Panc1 (cell line): ENCODE results near the gene ERICH4. TPM values are rescaled to one million over a fixed set of nuclear protein-coding genes. Genes with fewer than 3 reads are reported as not detected.

Experiments
- ATAC-seq: fragments of 200-7000 bp; cut with Tn5 transposase; 2 replicates; pipeline ENCODE4 v1.9.1; 2020; ENCODE audit warnings: mild to moderate bottlenecking, moderate library complexity
- BruUV-seq: library from RNA; stranded (reverse); fragments of 400-500 nt; replicated peaks from 2 replicates; lab custom pipeline; 2021; lab: Mats Ljungman, UMichigan
- CTCF ChIA-PET: fragments of 300-600 bp; sonication (Branson Sonifier 250); formaldehyde crosslinking; loops from one replicate; lab custom pipeline; 2022; ENCODE audit warnings: antibody characterized with exemption; lab: Charles Lee
- POLR2A ChIA-PET: fragments of 300-600 bp; sonication (Branson Sonifier 250); formaldehyde crosslinking; loops from one replicate; lab custom pipeline; 2022; ENCODE audit warnings: antibody characterized with exemption; lab: Charles Lee
- DNase-seq: peaks from one replicate; pipeline ENCODE4 v3.0.0-alpha.2; 2010; ENCODE audit warnings: low read depth, low spot score
- H3K27ac ChIP-seq: 2 replicates; pipeline ENCODE4 v1.5.1; 2011; ENCODE audit warnings: mild to moderate bottlenecking, low read length, inconsistent platforms
- H3K27me3 ChIP-seq: fragments of 200-500 bp; sonication (Bioruptor generic); 2 replicates; pipeline ENCODE4 v1.6.0; 2014; ENCODE audit warnings: low read length, inconsistent platforms; ENCODE audit not compliant: control insufficient read depth, insufficient read depth
- H3K36me3 ChIP-seq: fragments of 200-500 bp; sonication (Bioruptor generic); 2 replicates; pipeline ENCODE4 v1.5.1; 2014; ENCODE audit warnings: inconsistent platforms, mild to moderate bottlenecking, low read length, moderate library complexity; ENCODE audit not compliant: control insufficient read depth, insufficient read depth
- H3K4me1 ChIP-seq: 2 replicates; pipeline ENCODE4 v1.5.1; 2011; ENCODE audit warnings: inconsistent platforms, mild to moderate bottlenecking, low read length, moderate library complexity; ENCODE audit not compliant: control insufficient read depth, insufficient read depth
- H3K4me3 ChIP-seq, 2 experiments: 2 replicates each; pipeline ENCODE4 v1.5.1; 2011 to 2012; ENCODE audit warnings: low read depth in 2 of 2, low read length in 2 of 2, mild to moderate bottlenecking in 2 of 2, inconsistent platforms in 1 of 2, moderate library complexity in 1 of 2
- H3K9me3 ChIP-seq: fragments of 200-500 bp; sonication (Bioruptor generic); 2 replicates; pipeline ENCODE4 v1.5.1; 2014; ENCODE audit warnings: low read depth, mild to moderate bottlenecking, inconsistent platforms, low read length, moderate library complexity; ENCODE audit not compliant: control insufficient read depth, insufficient read depth
- POLR2AphosphoS5 ChIP-seq: IDR thresholded peaks from 2 replicates; pipeline ENCODE4 v1.6.1; 2012; ENCODE audit warnings: mild to moderate bottlenecking, low read depth, low read length, moderate library complexity
- REST ChIP-seq, 2 experiments: IDR thresholded peaks; 2 replicates each; pipeline ENCODE4 v1.6.1; 2011 to 2012; ENCODE audit warnings: low read depth in 2 of 2, control low read depth in 1 of 2, low read length in 1 of 2, mild to moderate bottlenecking in 1 of 2, moderate library complexity in 1 of 2; ENCODE audit not compliant: insufficient read depth in 1 of 2
- SIN3A ChIP-seq: IDR thresholded peaks from 2 replicates; pipeline ENCODE4 v1.6.1; 2012; ENCODE audit warnings: low read depth, mild to moderate bottlenecking, low read length, moderate library complexity, borderline replicate concordance; ENCODE audit not compliant: insufficient read depth
- TCF7L2 ChIP-seq: IDR thresholded peaks from 2 replicates; pipeline ENCODE4 v1.6.1; 2011; ENCODE audit warnings: mild to moderate bottlenecking, low read depth, low read length, inconsistent platforms
- in situ Hi-C: cut with HindIII; loops from 2 replicates; pipeline ENCODE4 v1.10.0; 2016; ENCODE audit warnings: low sequenced_read_pairs, low pct_unique_long_range_greater_than_20kb
- intact Hi-C: fragments of 100-400 bp; cut with micrococcal nuclease; formaldehyde crosslinking; loops from one replicate; pipeline ENCODE4 v1.10.0; 2022; ENCODE audit not compliant: unreplicated experiment
- total RNA-seq: library from RNA; stranded (reverse); gene quantifications from one replicate; pipeline ENCODE4 v1.2.1, GENCODE V29; 2021; ENCODE audit not compliant: unreplicated experiment
- TF ChIP-seq, protein P1 (sequence below): fragments of 450-650 bp; IDR thresholded peaks from 2 replicates; pipeline ENCODE4 v1.5.1; 2017; ENCODE audit warnings: mild to moderate bottlenecking

The ERICH4 gene
- total RNA-seq, 1 experiment from 2014 or later, result not detected

DNA sequence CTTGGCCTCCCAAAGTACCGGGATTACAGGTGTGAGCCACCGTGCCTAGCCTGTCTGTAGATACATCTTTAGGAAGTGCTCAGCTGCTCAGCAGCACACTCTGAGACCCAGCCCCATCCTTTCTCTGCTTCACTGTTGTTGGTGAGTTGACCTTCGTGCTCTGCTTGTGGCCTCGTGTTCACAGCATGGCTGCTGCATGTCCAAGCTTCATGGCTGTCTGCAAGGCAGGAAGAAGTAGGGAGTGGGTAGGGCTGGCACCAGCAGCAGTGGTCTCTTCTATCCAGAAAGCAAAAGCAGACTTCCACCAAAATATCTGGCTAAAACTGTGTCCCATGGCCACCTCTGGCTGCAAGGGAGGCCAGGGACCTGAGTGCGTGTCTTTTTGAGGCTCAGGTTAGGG is 30.0 kb upstream of the ERICH4 start:
- no peak for ATAC-seq
- no peak for DNase-seq
- Histone ChIP-seq H3K4me3 (no peak overlapping the region), H3K9me3 (no peaks in the 10 kb centered on the region), H3K27me3 (no peaks in the 10 kb centered on the region), H3K27ac (no peak overlapping the region), H3K4me1 (no peaks in the 10 kb centered on the region), H3K36me3 (no peaks in the 10 kb centered on the region)
- TF ChIP-seq POLR2AphosphoS5 (no peak), TCF7L2 (no peak), SIN3A (no peak), REST (IDR thresholded peaks at IDR 0.05; ENCODE audit: insufficient read depth in 1 of 2, low read depth in 2 of 2, low read length in 1 of 2) (no peak)
- TF ChIP-seq, protein P1, sequence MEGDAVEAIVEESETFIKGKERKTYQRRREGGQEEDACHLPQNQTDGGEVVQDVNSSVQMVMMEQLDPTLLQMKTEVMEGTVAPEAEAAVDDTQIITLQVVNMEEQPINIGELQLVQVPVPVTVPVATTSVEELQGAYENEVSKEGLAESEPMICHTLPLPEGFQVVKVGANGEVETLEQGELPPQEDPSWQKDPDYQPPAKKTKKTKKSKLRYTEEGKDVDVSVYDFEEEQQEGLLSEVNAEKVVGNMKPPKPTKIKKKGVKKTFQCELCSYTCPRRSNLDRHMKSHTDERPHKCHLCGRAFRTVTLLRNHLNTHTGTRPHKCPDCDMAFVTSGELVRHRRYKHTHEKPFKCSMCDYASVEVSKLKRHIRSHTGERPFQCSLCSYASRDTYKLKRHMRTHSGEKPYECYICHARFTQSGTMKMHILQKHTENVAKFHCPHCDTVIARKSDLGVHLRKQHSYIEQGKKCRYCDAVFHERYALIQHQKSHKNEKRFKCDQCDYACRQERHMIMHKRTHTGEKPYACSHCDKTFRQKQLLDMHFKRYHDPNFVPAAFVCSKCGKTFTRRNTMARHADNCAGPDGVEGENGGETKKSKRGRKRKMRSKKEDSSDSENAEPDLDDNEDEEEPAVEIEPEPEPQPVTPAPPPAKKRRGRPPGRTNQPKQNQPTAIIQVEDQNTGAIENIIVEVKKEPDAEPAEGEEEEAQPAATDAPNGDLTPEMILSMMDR, result no peak
- BruUV-seq, result no TSS peak
- CTCF ChIA-PET, result no interaction called here
- in situ Hi-C loops (no loop called here), intact Hi-C loops (no loop called here)
- POLR2A ChIA-PET, result no interaction called here

DNA sequence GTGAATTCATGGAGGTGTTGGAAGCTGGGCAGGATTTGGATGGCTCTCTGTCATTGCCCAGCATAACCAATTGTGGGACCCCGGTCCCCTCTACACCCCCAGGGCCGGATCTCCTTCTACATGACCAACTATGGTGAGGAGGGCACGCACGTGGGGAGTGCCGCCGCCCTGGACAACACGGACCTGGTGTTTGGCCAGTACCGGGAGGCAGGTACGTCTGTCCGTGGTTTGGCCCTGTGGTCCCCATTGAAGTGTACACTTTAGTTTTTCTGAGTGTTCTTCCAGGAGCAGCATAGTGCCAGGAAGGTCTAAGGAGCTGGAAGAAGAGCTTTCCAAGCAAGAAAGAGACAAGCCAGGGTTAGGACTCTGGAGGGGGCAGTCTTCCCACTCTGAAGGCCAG is 29.0 kb upstream of the ERICH4 start:
- Histone ChIP-seq H3K4me1 (no peaks in the 10 kb centered on the region), H3K36me3 (no peaks in the 10 kb centered on the region), H3K4me3 (no peak overlapping the region), H3K27me3 (no peaks in the 10 kb centered on the region), H3K27ac (no peak overlapping the region), H3K9me3 (no peaks in the 10 kb centered on the region)
- BruUV-seq, result no TSS peak
- intact Hi-C loops, result no loop called here
- in situ Hi-C loops, result no loop called here
- ATAC-seq, result no peak
- POLR2A ChIA-PET, result no interaction called here
- TF ChIP-seq, protein P1, result no peak
- TF ChIP-seq TCF7L2 (no peak), SIN3A (no peak), POLR2AphosphoS5 (no peak), REST (IDR thresholded peaks at IDR 0.05; ENCODE audit: insufficient read depth in 1 of 2, low read depth in 2 of 2, low read length in 1 of 2) (no peak)
- CTCF ChIA-PET, result no interaction called here
- DNase-seq, result no peak
